ENCODE data around the gene FKBP1A. TPM values are rescaled to one million over a fixed set of nuclear protein-coding genes. Genes with fewer than 3 reads are reported as not detected.

Gene FKBP1A
- total RNA-seq, 2 donors from 2014 or later, result 69.9 to 184 TPM

DNA sequence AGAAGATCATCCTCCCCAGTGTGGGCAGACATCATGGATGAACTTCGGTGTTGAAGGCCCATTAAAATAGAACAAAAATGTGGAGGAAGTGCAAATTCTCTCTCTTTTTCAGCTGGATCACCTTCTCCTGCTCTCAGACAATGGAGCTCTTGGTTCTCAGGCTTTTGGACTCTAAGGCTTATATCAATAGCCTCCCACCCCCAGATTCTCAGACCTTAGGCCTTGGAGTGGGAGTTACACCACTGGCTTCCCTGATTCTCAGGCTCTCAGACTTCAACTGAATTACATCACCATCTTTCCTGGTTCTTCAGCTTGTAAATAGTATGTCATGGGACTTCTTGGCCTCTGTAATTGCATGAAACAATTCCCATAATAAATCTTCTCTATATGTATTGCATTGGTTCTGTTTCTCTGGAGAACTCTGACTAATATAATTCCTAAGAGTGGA is 37.2 kb upstream of the FKBP1A start:
- TF ChIP-seq, protein P1, sequence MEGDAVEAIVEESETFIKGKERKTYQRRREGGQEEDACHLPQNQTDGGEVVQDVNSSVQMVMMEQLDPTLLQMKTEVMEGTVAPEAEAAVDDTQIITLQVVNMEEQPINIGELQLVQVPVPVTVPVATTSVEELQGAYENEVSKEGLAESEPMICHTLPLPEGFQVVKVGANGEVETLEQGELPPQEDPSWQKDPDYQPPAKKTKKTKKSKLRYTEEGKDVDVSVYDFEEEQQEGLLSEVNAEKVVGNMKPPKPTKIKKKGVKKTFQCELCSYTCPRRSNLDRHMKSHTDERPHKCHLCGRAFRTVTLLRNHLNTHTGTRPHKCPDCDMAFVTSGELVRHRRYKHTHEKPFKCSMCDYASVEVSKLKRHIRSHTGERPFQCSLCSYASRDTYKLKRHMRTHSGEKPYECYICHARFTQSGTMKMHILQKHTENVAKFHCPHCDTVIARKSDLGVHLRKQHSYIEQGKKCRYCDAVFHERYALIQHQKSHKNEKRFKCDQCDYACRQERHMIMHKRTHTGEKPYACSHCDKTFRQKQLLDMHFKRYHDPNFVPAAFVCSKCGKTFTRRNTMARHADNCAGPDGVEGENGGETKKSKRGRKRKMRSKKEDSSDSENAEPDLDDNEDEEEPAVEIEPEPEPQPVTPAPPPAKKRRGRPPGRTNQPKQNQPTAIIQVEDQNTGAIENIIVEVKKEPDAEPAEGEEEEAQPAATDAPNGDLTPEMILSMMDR (IDR thresholded peaks at IDR 0.05), result no peak
- no peak for DNase-seq (ENCODE audit: low spot score)
- peaks cover 0 to 3% of the 10 kb centered on the region in 2 donors for H3K4me1 ChIP-seq (ENCODE audit: control insufficient read depth in 1 of 2, low read depth in 2 of 2)
- H3K27ac ChIP-seq, result no peak overlapping the region
- H3K4me3 ChIP-seq, result no peak overlapping the region
- no peaks in the 10 kb centered on the region for H3K36me3 ChIP-seq
- ATAC-seq (ENCODE audit: insufficient number of reproducible peaks, low FRiP score, low read depth), result no peak
- no peaks in the 10 kb centered on the region for H3K27me3 ChIP-seq (replicated peaks; ENCODE audit: insufficient read depth)
- no peaks in the 10 kb centered on the region for H3K9me3 ChIP-seq

DNA sequence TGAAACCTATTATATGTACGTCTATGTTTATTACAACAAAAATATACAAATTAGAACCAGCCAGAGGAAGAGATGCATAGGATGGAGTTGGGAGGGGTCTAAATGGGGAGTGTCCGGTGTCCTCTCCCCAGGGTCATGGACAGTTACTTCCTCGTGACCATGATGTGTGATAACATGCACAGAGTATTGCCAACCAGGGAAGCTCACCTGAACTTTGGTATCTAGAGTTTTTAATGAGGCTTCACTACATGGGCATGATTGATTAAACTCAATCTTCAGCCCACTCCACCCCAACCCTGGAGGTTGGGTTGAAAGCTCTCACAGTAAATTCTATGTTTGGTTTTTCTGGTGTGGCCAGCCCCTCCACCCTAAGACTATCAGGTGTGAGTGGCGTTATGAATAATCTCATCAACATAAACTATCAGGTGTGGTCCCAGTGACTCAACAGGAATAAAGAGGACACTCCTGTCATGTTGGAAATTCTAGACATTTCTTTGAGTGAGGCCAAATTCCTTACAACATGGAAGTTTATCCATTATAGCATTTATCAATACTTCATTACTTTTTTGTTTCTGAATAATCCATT is 36.4 kb upstream of the FKBP1A start:
- DNase-seq (ENCODE audit: low spot score) (no peak), ATAC-seq (ENCODE audit: insufficient number of reproducible peaks, low FRiP score, low read depth) (no peak)
- Histone ChIP-seq H3K27ac (no peak overlapping the region), H3K36me3 (no peaks in the 10 kb centered on the region), H3K9me3 (no peaks in the 10 kb centered on the region), H3K4me1 (ENCODE audit: control insufficient read depth in 1 of 2, low read depth in 2 of 2) (no peaks in the 10 kb centered on the region), H3K27me3 (replicated peaks; ENCODE audit: insufficient read depth) (no peaks in the 10 kb centered on the region), H3K4me3 (no peak overlapping the region)
- TF ChIP-seq, protein P1 (IDR thresholded peaks at IDR 0.05), result no peak

DNA sequence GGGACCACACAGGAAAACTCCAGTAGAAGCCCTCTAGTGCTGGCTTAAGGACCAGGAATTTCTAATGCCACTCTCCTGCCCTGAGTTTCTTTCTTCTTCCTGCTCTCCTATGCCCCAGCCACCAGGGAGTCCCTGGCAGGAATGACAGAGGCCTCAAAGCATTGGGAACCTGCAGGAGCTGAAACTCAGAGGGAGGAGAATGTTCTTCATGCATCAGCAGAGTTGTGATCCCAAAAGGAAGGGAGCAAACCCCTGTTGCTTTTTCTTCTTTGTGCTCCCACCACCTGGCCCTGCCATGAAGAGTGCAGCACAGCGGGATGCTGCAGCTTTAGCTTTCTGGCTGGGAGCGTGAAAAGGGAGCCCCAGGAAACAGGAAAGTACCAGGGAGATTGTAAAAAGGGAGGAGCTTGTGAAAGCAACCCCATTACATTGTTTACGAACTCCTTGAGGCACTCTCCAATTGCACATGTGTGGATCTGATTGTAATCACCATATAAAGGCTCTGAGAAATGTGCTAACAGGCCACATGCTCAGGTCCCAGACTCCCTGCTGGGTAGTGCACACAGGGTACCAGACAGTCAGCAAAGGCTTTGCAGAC is 34.7 kb upstream of the FKBP1A start:
- ATAC-seq (ENCODE audit: insufficient number of reproducible peaks, low FRiP score, low read depth), result no peak
- Histone ChIP-seq H3K27me3 (replicated peaks; ENCODE audit: insufficient read depth) (no peaks in the 10 kb centered on the region), H3K4me3 (no peak overlapping the region), H3K27ac (no peak overlapping the region), H3K36me3 (no peaks in the 10 kb centered on the region), H3K4me1 (ENCODE audit: control insufficient read depth in 1 of 2, low read depth in 2 of 2) (no peaks in the 10 kb centered on the region), H3K9me3 (no peaks in the 10 kb centered on the region)
- TF ChIP-seq, protein P1 (IDR thresholded peaks at IDR 0.05), result no peak
- no peak for DNase-seq (ENCODE audit: low spot score)

DNA sequence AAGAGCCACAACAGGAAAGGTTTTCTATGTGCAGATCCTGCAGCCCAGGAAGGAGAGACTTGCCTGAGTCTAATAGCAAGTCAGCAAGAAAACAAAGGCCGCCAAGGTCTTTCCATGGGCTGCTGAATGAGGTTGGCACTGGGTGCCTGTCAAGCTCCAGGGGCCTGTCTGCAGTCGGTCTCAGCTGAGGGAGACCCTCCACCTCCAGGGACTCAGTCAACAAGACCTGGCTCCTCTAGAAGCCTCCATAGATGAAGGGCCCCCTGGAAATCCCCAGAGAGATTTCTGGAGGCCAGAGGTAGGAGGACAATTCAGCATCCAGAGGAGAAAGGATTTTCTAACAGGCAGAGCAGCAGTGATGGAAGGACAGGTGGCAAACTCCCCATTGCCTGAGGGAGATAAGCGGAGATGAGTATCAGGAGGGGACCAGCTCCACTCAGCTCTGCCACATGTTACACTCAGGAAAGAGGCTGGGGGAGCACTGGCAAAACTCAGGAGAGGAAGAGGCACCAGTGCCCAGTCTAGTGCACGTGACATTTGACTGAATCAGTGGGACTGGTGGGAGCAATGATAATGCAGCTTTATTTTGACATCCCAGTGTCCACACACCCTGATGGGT is 33.5 kb upstream of the FKBP1A start:
- ATAC-seq (ENCODE audit: insufficient number of reproducible peaks, low FRiP score, low read depth) (no peak), DNase-seq (ENCODE audit: low spot score) (no peak)
- H3K4me1 ChIP-seq (ENCODE audit: control insufficient read depth in 1 of 2, low read depth in 2 of 2), result no peaks in the 10 kb centered on the region
- TF ChIP-seq, protein P1 (IDR thresholded peaks at IDR 0.05), result no peak
- H3K9me3 ChIP-seq, result no peaks in the 10 kb centered on the region
- no peak overlapping the region for H3K27ac ChIP-seq
- H3K4me3 ChIP-seq, result no peak overlapping the region
- H3K36me3 ChIP-seq, result no peaks in the 10 kb centered on the region
- no peaks in the 10 kb centered on the region for H3K27me3 ChIP-seq (replicated peaks; ENCODE audit: insufficient read depth)

DNA sequence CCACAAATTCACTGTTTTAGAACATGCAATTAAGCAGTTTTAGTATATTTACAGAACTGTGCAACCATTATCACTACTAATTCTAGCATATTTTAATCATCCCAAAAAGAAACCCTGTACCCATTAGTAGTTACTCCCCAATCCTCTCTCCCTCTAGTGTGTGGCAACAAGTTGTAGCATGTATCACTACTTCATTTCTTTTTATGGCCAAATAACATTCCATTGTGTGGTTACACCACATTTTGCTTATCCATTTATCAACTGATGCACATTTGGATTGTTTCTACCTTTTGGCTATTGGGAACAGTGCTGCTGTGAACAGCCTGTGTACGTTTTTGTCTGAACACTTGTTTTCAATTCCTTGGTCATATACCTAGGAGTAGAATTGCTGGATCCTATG is 31.5 kb upstream of the FKBP1A start:
- Histone ChIP-seq H3K4me1 (ENCODE audit: control insufficient read depth in 1 of 2, low read depth in 2 of 2) (no peaks in the 10 kb centered on the region), H3K4me3 (no peak overlapping the region), H3K27ac (no peak overlapping the region), H3K9me3 (no peaks in the 10 kb centered on the region), H3K27me3 (replicated peaks; ENCODE audit: insufficient read depth) (no peaks in the 10 kb centered on the region), H3K36me3 (no peaks in the 10 kb centered on the region)
- no peak for ATAC-seq (ENCODE audit: insufficient number of reproducible peaks, low FRiP score, low read depth)
- DNase-seq (ENCODE audit: low spot score), result no peak
- TF ChIP-seq, protein P1 (IDR thresholded peaks at IDR 0.05), result no peak
